GM20431 (cell line): Measurements from ENCODE around the gene AQP7.
"Not testable (repeated sequence)": the region's sequence is repeated elsewhere in the genome, so short reads cannot be mapped to it uniquely, and the experiment has no call there.

Experiments
- in situ Hi-C: fragments of 300-500 bp; cut with MseI, MboI; formaldehyde crosslinking; loops from one replicate; pipeline ENCODE4 v1.15.0; 2020; ENCODE audit warnings: low sequenced_read_pairs; ENCODE audit not compliant: unreplicated experiment

AQP7 gene

GRCh38 chr9:33378121-33378795 lies 24.1 kb downstream of the AQP7 start:
- in situ Hi-C loops: no loop called here

GRCh38 chr9:33377089-33377715 lies 25.2 kb downstream of the AQP7 start:
- in situ Hi-C loops: no loop called here

- in situ Hi-C loops: no loop called here
These were observed 26.5 kb downstream of the AQP7 start for GRCh38 chr9:33375841-33376321.

GRCh38 chr9:33375238-33375840 lies 27.0 kb downstream of the AQP7 start:
- in situ Hi-C loops: no loop called here

- in situ Hi-C loops: no loop called here
These were observed 27.6 kb downstream of the AQP7 start for GRCh38 chr9:33374634-33375237.

GRCh38 chr9:33374190-33374589 lies 28.2 kb downstream of the AQP7 start:
- in situ Hi-C loops: no loop called here

- in situ Hi-C loops: no loop called here
These were observed 29.5 kb downstream of the AQP7 start for GRCh38 chr9:33372900-33373299.

GRCh38 chr9:33366979-33367480 lies 35.3 kb downstream of the AQP7 start:
- in situ Hi-C loops: no loop called here

GRCh38 chr9:33364814-33365213 lies 37.6 kb downstream of the AQP7 start:
- in situ Hi-C loops: not testable (repeated sequence)

GRCh38 chr9:33364127-33364526 lies 38.2 kb downstream of the AQP7 start:
- in situ Hi-C loops: no loop called here

GRCh38 chr9:33358641-33359040 lies 43.7 kb downstream of the AQP7 start:
- in situ Hi-C loops: not testable (repeated sequence)

- in situ Hi-C loops: no loop called here
These were observed 46.4 kb downstream of the AQP7 start for GRCh38 chr9:33355933-33356332.

- in situ Hi-C loops: no loop called here
These were observed 47.6 kb downstream of the AQP7 start for GRCh38 chr9:33354651-33355211.

GRCh38 chr9:33351547-33351946 lies 50.8 kb downstream of the AQP7 start:
- in situ Hi-C loops: no loop called here

GRCh38 chr9:33350310-33350709 lies 52.1 kb downstream of the AQP7 start:
- in situ Hi-C loops: no loop called here

- in situ Hi-C loops: no loop called here
These were observed 52.6 kb downstream of the AQP7 start for GRCh38 chr9:33349743-33350142.

GRCh38 chr9:33348998-33349397 lies 53.4 kb downstream of the AQP7 start:
- in situ Hi-C loops: no loop called here

GRCh38 chr9:33346564-33346963 lies 55.8 kb downstream of the AQP7 start:
- in situ Hi-C loops: no loop called here

GRCh38 chr9:33344145-33344544 lies 58.2 kb downstream of the AQP7 start:
- in situ Hi-C loops: no loop called here

- in situ Hi-C loops: no loop called here
These were observed 61.2 kb downstream of the AQP7 start for GRCh38 chr9:33341182-33341581.
